HG03565 (cell line): ENCODE measurements around the gene NSMF.

Experiments used
- ATAC-seq: cut with Tn5 transposase; IDR thresholded peaks from one replicate; pipeline ENCODE4 v1.9.1; 2021; ENCODE audit warnings: mild to moderate bottlenecking, moderate library complexity; ENCODE audit not compliant: unreplicated experiment

NSMF gene

DNA sequence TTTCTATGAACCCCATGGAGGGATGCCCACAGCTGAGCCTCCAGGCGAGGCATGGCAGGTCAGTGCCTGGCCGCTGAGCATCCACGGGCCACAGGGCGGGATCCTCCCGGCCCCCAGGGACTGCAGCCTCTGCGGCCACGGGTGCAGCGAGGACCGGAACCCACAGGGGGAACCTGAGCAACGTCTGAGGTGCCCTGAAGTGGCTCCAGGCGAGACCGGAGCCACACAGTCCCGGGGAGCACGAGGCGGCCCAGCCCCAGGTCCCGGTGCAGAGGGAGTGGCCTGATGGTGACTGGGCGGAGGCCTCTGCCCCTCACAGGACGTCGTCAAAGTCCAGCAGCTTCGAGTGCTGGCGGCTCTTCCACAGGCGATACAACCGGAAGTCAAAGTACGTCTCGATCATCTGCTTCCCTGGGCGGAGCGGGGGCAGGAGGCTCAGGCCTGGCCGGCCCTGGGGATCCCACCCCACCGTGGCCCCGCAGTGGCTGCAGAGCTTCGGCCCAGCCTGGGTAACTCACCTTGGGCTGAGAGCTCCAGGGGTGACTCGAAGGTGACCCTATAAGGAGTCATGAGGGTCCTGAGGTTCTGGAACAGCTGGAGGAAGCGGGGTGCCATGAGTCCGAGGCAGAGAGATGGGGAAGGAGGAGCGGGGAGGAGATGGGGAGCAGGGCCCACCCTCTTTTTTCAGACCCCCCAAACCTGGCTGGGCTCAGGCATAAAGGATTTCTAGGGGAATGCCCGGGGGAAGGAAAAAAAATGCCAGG lies 9.9 kb downstream of the NSMF start:
- ATAC-seq = no peak

DNA sequence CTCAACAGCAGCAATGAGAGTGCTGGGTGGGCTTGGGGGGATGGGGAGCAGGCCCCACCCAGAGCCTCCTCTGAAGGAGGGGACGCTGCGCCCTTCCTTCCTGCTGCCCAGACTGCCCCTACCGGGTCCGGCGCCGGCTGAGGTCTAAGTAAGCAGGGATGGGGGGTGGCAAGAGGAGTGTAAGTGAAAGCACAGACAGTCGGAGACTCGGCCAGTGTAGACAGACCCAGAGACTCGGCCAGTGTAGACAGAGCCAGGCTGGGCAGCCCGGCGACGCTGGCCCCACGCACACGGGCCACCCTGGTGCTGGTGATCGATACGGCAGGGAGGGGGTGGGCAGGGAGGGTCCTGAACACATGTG lies 10.6 kb downstream of the NSMF start:
- no peak for ATAC-seq

DNA sequence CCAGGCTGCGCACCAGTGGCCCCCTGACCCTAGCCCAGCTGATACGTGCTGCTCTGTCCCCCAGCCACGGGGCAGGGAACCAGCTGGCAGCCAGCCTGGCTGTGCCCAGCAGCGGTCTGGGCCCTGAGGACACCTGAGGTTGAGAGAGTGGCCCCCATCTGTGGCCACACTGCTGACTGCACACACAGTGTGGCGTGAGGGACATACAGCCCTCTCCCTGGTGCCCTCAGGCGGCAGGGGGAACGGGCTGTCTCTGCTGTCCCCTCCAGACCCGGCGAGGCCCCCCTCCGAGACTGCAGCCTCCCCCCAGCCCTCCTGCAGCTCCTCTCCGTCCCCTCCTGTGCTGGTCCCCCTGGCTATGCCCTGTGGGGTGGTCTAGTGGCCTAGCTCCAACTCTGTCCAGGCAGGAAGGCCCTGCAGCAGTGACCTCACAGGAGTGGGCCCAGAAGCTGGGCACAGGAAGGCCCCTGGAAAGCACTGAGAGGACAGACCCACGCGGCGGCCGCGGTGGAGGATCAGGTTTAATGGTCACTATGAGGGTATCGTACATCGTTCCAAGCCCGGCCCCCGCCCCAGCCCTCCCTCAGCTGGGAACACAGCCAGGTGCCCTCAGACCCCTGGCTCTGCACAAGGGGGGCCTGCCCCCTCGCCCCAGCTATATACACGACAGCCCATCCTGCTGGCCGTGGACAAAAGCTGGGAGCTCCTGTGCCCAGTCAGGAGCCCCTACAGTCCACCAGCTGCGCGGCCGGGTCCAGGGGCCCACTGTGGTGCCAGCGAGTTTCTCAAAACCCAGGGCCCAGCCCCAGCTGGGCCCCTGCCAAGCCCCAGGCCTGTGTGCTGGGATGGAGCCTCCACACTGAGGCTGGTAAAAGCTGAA lies 11.2 kb downstream of the NSMF start:
- ATAC-seq = no peak

DNA sequence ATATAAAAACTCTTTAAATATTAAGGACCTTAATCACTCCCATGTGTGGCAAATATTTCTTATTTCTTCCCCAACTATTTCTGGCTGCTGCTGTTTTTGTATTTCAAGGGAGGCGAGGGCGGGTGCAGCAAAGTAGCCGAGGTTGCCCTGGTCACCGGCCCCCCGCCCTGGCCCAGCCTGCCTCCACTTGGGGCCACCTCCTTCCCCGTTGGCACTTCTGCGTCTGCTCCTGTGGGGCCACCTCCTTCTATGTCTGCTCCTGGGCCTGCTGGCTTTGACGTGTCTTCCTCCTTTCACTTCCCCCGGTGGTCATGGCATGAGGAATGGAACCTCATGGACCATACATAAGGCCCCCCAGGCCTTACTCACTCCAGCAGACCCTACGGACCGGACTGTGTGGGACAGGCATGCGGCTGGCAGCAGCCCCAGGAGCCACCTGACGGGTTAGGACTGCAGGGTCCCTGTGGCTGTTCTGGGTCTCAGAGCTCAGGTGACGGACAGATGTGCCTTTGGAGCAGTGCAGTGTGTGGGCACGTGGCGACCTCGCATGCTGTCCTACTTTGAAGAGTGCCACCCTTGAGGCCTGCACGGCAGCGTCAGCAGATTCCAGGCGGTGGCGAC lies 12.2 kb downstream of the NSMF start:
- no peak for ATAC-seq

DNA sequence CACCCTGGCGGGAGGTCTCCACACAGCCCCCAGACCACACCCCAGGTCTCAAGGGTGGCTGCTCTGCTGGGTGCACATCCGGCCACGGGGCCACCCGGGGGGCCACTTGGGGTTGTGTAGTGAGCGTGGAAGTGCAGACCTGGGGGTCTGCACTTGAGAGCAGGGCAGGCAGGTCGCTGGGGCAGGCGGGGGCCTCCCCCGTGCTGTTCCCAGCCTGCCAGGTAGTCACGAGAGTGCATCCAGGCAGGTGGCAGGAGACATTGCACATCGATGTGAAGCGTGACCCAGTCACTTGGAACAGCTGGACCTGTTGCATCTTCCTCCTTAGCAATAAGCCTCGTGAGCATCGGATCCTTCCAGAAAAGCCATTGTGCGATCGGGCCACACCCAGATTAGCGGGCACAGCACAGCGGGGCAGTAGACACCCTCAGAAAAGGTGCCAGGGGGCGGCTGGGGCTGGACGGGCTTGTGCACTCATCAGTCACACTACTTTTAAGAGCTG lies 13.2 kb downstream of the NSMF start:
- no peak for ATAC-seq

DNA sequence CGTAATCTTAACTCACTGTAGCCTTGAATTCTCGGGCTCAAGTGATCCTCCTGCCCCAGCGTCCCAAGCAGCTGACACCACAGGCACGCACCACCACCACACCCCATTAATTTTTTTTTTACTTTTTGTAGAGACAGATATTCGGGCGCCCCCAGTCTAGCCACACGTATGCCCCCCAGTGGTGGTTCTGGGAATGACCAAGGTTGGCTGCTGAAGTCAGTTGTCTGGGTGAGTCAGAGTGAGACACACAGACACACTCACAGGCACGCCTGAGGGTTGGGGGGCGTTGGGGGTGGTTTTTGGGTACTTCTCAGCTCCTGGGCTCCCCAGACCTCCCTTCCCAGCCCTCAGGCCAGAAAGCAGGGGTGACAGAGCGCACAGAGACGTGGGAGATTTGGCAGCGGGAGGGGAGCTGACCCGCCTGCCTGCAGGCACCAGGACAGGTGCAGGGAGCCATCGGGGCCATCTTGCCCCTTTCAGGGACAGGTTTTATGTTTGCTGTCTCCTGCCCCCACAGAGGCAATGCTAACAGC lies 13.8 kb downstream of the NSMF start:
- ATAC-seq = no peak

DNA sequence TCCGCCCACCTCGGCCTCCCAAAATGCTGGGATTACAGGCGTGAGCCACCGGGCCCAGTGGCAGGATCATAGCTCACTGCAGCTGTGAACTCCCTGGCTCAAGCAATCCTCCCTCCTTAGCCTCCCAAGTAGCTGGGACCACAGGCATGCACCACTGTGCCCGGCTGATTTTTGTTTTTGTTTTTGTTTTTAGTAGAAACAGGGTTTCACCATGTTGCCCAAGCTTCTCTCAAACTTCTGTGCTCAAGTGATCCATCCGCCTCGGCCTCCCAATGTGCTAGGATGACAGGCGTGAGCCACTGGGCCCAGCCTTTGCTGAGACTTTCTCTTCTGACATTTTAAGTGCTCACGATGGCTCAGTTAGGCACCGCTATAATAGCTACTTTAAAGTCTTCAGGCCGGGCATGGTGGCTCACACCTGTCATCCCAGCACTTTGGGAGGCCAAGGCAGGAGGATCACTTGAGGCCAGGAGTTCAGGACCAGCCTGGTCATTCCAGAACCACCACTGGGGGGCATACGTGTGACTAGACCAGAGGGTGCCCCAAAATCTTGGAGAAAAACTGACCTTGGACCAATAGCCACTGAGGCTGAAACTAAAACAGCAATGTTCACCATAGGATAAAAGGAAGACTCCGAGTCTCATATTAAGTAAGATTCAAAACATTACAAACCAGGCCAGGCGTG lies 14.9 kb downstream of the NSMF start:
- ATAC-seq = no peak

DNA sequence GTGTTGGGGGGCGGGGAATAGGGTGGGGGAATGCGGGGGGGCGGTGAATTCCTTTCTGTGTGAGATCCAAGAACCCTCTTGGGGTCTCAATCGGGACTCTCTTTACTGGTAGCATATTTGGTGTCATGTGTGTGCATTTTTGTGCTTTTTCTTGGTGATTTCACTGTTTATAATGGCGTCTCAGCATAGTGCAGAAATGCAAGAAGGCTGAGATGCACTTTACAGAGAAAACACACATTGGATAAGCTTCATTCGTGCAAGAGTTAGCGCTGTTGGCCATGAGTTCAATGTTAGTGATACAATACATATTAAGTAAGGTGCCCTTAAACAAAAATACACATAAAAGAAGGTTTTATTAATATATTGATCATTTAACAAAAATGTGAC lies 17.2 kb downstream of the NSMF start:
- no peak for ATAC-seq

DNA sequence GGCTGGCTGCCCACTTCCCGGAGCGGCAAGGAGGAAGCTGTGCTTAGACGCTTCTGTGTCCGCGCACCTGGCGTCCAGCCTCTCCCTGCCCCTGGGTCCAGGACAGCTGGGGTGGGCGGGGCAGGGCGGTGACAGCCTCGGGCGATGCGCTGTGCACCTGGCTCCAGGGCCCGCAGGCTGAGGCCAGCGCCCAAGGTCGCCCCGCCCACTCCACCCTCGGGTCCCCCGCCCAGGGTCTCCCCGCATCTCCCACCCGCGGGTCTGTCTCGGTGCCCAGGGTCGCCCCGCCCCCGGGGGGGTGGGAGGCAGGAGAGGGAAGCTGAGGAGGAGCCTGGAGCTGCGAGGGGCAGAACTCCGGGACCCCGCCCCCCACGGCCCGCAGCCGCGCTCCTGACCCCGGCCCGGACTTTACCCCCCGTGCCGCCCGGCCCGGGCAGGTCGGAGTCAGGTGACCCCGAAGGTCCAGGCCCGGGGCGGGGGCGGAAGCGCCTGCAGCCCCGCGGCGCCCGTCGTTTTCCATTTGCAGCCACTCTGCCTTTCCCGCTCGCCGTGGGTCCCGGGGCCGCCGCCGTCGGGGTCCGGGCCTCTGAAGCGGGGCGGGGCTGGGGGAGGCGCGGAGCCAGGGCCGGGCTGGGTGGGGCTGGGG lies 17.7 kb downstream of the NSMF start, which contains the start of gene ENTPD8:
Gene ENTPD8, minus strand, starts transcription at position 69 of the 646 bp plus-strand sequence. CDS start 3,072 bp downstream, outside the sequence.
- no peak for ATAC-seq

DNA sequence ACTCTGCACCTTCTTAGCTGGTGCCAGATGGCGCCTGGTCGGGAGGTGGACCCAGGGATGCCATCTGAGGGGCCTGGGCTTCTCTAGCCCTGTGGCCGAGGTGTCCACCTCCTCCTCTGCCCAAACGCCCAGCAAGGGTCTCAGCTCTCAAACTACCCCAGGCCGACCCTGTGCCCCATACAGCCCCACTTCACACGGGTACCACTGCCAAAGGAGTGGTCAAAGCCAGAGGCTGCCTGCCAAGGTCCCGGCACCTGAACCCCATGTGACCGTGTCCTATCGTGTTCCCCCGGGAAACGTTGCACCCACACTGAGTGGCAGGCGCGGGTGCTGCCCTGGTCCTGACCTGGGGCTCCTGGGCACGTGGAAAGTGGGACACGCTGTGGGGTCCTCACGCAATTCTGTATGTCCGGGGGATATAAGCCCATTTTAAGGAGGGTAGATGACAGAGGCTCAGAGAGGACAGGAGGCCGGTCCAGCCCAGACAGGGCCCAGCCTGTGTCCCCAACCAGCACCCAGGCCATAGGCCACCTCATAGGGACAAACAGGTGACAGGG lies 19.9 kb downstream of the NSMF start:
- ATAC-seq = no peak

DNA sequence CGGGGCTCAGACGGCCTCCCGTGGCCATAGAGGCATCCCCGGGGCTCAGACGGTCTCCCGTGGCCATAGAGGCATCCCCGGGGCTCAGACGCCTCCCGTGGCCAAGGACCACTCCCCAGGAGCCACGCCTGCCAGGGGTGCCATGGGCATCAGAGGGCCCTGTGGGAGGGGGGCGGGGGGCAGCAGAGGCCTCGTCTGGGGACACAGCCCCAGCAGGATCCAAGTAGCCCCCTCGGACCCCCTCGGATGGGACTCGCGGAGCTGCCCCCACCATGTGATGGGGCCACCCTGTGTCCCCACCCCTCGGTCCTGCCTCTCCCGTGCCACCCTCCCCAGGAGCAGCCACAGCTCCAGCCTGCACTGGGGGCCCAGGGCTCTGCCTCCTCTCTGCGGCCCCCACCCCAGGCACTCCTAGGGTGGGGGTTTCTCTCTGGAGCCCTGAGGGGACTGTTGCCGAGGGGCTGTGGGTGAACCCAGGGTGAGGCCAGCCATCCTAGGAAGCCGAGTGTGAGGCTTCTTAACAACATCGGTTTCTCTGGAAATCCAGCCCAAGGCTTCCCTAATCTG lies 20.5 kb downstream of the NSMF start:
- no peak for ATAC-seq

DNA sequence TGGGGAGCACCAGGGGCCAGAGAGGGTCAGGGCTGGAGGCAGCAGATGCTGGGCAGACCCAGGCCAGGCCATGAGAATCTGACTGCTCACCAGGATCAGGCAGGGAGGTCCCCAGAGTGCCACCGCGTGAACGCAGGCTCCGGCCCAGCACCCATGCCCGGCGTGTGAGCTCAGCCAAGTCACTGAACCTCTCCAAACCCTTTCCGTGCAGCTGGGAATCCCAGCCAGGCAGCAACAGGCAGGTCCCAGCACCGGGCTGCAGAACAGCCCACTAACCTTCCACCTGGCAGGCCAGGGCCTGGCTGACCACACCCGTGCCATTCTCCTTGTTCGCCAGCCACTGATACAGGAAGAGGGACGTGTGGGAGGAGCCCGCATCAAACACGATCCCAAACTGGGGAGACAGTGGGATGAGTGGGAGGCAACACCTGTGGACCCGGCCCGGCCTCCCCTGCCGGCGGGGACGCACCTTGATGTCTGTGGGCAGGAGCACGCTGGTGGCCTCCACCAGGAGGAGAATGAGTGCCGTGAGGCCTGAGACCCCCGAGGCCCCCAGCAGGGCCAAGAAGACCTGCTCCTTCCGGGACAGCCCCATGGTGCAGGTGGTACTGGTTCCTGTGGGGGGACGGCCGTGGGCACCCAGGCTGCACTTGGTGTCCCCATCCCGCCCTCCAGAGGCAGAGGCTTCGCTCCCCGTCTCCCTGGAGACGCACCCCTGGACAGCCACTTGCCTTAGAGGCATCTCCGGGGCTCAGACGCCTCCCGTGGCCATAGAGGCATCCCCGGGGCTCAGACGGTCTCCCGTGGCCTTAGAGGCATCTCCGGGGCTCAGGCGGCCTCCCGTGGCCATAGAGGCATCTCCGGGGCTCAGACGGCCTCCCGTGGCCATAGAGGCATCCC lies 21.2 kb downstream of the NSMF start:
- no peak for ATAC-seq

DNA sequence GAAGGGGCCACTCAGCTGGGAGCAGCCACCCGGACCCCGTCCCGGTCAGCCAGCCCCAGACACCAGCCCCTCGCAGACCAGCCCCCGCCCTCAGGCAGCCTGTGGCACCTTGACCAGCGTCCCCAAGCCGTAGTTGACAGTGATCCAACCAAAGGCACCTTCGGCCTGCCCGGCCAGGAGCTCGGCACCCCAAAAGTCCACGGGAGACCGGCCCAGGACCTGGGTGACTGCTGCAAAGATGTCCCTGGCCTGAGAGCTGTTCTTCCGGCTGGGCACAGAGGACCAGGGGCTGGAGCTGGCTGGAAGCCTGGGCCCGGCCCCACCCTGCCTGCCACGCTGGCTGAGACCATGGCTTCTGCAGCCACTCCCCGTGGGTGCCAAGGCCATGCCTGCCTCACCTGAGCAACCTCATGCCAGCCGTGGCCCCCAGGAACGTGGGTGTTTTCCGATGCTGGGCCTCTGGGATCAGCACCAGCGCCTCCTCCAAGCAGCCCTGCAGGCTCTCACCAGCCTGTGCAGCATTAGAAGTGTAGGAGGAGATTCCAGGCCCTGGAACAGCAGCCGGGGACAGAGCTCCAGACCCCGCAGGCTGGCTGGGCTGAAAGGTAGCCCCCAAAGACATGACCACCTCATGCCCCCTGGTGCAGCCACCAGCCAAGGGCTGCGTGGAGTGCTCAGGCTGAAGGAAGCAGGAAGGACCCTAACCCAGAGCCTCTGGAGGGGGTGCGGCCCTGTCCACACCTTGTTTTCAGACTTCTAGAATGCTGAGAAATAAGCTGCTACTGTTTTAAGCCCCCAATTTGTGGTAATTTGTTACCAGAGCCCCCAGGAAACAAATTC lies 22.2 kb downstream of the NSMF start:
- no peak for ATAC-seq

DNA sequence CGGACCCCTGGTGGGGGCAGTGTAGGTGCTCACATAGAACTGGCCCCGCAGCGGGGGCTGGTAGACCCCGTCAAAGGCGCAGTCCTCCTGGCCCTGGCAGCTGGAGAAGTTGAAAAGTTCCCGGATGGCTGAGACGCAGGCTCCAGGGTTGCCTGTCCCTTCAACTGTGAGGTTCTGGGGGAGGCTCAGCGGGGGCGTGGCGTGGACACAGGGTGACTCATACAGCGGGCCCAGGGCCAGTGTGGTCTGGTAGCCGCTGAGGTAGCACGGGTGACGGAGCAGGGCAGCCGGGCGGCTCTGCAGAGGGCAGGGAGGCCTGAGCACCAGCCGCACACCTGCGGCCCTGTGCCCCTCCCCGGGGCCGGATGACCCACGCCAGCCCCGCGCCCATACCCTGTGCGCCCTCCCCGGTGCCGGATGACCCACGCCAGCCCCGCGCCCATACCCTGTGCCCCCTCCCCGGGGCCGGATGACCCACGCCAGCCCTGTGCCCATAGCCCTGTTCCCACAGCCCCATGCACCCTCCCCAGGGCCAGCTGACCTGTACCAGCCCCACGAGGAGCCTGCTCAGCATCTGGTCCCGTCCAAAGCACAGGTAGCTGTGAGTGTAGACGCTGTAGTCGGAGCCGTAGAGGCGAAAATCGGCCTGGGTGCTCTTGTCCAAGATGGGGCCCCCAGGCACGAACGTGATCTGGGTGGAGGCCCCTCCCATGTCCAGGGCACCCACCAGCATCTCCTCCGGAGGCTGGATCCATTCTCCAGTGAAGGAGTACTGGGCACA lies 23.0 kb downstream of the NSMF start:
- ATAC-seq = no peak

DNA sequence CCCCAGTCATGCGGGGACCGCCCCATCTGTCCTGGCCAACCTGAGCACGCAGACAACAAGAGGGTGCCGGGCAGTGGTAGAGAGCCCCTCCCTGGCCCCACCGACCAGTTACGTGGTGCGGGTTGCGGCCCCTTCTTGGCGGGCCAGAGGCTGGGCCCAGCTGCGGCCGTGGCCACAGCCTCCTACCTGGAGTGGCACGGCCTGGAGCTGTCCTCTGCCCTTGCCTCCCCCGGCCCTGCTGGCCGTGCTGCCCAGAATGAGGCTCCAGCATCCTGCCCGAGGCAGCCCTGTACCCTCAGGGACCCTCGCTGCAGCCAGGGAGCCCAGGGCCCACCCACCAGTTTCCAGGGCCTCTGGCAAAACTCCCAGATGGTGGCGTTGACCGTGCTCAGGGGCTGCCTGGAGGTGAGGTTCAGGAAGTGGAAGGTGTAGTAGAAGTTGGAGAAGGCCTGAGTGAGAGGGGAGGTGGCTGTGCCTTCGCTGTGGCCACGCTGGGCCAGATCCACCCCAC lies 23.7 kb downstream of the NSMF start:
- no peak for ATAC-seq

DNA sequence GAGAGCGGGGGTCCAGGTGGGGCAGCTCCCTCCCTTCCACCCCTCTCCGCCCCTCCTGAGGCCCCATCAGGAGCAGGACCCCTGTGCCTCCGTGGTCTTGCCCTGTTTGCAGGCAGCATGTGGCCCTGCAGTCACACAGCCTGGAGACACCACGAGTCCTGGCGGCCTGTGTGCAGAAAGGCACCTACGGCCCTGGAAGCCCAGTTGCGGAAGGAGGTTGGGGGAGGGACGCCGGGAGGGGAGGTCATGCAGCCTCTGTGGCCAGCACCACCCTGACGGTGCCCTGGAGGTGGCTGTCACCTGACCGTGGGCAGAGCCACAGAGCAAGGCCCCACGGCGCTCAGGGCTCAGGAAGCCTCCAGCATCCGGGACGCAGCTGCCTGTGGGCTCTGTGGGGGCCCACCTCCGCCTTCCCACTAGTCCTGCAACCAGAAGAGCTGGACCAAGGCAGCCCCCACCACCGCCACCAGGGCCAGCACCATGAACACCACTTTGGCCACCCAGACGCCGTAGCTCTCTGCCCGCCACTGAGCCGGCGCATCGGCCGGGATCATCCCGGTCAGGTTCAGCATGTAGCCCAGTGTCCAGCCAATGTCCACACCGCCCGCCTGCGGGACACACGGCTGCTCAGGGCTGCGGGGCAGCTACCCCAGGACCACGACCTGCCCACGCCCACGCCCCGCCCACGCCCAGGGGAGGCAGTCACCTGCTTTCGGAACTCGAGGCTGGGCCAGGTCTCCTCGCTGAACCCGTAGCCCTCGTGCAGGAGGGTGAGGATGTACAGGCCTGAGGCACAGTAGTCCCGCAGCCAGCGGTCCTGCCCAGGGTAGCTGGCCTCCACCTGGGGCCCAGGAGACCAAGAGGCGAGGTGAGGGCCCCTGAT lies 24.4 kb downstream of the NSMF start:
- ATAC-seq = no peak
